ENCODE data around the gene TSFM. TPM values are rescaled to one million over a fixed set of nuclear protein-coding genes. Genes with fewer than 3 reads are reported as not detected.

TSFM gene
- total RNA-seq, result 17.1 and 17.3 TPM in 2 replicates

GRCh38 chr12:57782608-57783465, at the start of gene TSFM:
TSS of gene TSFM (plus strand) at chr12:57782787. CDS start at chr12:57782802, 15 bp downstream.

GRCh38 chr12:57738661-57739237, 43.8 kb upstream of the TSFM start, which contains the start of gene AGAP2:
TSS of gene AGAP2 (minus strand) at chr12:57738742. CDS start at chr12:57738246, 496 bp downstream.

GRCh38 chr12:57744777-57745484, 37.7 kb upstream of the TSFM start, which contains the start of gene TSPAN31:
TSS of gene TSPAN31 (plus strand) at chr12:57745039. CDS start at chr12:57745155, 116 bp downstream.

GRCh38 chr12:57751788-57752667, 30.6 kb upstream of the TSFM start, which contains the start of gene CDK4:
TSS of gene CDK4 (minus strand) at chr12:57752310. CDS start at chr12:57751717, 593 bp downstream.

GRCh38 chr12:57754411-57755193, 28.0 kb upstream of the TSFM start, which contains the start of gene MARCHF9:
TSS of gene MARCHF9 (plus strand) at chr12:57755103. CDS start at chr12:57755529, 426 bp downstream.

GRCh38 chr12:57766464-57767304, 15.9 kb upstream of the TSFM start, which contains the start of gene CYP27B1:
TSS of gene CYP27B1 (minus strand) at chr12:57767078. CDS start at chr12:57767041, 37 bp downstream.

GRCh38 chr12:57771873-57772428, 10.6 kb upstream of the TSFM start, which contains the start of gene METTL1:
TSS of gene METTL1 (minus strand) at chr12:57772105. CDS start at chr12:57772083, 22 bp downstream.

GRCh38 chr12:57772429-57773322, 9.9 kb upstream of the TSFM start, which contains the start of gene EEF1AKMT3:
TSS of gene EEF1AKMT3 (plus strand) at chr12:57772614. CDS start at chr12:57772725, 111 bp downstream.

GRCh38 chr12:57846577-57847319, 64.2 kb downstream of the TSFM start, which contains the start of gene CTDSP2:
TSS of gene CTDSP2 (minus strand) at chr12:57846729. CDS start at chr12:57846435, 294 bp downstream.

Other genes starting within 250 kb of the TSFM start
- gene DCTN2, start 235.6 kb upstream of the TSFM start, total RNA-seq, result 68.7 and 104 TPM in 2 replicates
- gene KIF5A, start 232.7 kb upstream of the TSFM start, total RNA-seq, result under 0.01 and 0.21 TPM in 2 replicates
- 47.8 and 62.5 TPM in 2 replicates for gene PIP4K2C, start 191.6 kb upstream of the TSFM start, total RNA-seq
- 3.1 and 7.0 TPM in 2 replicates for gene DTX3, start 178.0 kb upstream of the TSFM start, total RNA-seq
- under 0.01 and 0.43 TPM in 2 replicates for gene ARHGEF25, start 171.4 kb upstream of the TSFM start, total RNA-seq
- 0.07 TPM in 1 of 2 replicates, not detected in the other for gene B4GALNT1, start 149.6 kb upstream of the TSFM start, total RNA-seq
- 188 and 209 TPM in 2 replicates for gene OS9, start 88.7 kb upstream of the TSFM start, total RNA-seq
- gene AGAP2, start 44.0 kb upstream of the TSFM start, total RNA-seq, result under 0.01 and 0.07 TPM in 2 replicates
- gene TSPAN31, start 37.7 kb upstream of the TSFM start, total RNA-seq, result 42.8 and 93.6 TPM in 2 replicates
- 108 and 152 TPM in 2 replicates for gene CDK4, start 30.5 kb upstream of the TSFM start, total RNA-seq
- 6.5 and 9.7 TPM in 2 replicates for gene MARCHF9, start 27.7 kb upstream of the TSFM start, total RNA-seq
- gene CYP27B1, start 15.7 kb upstream of the TSFM start, total RNA-seq, result 1.5 and 4.1 TPM in 2 replicates
- 8.5 and 9.5 TPM in 2 replicates for gene METTL1, start 10.7 kb upstream of the TSFM start, total RNA-seq
- gene EEF1AKMT3, start 10.2 kb upstream of the TSFM start, total RNA-seq, result 6.8 and 7.7 TPM in 2 replicates
- gene AVIL, start 35.9 kb downstream of the TSFM start, total RNA-seq, result 0.34 and 3.3 TPM in 2 replicates
- 32.5 and 72.8 TPM in 2 replicates for gene CTDSP2, start 63.9 kb downstream of the TSFM start, total RNA-seq
- gene ATP23, start 158.8 kb downstream of the TSFM start, total RNA-seq, result 4.2 and 6.5 TPM in 2 replicates